HepG2 (cell line): Measurements from ENCODE around the gene BBS1.

Experiments used
- CTCF ChIP-seq: sonication (generic); formaldehyde crosslinking; IDR thresholded peaks from 2 replicates; pipeline ENCODE4 v1.5.0; 2020; ENCODE audit warnings: mild to moderate bottlenecking, missing genetic modification reagents, moderate library complexity
- GLMP ChIP-seq: sonication (generic); formaldehyde crosslinking; IDR thresholded peaks from 2 replicates; pipeline ENCODE4 v1.9.0; 2021; ENCODE audit warnings: missing genetic modification reagents, mild to moderate bottlenecking, borderline replicate concordance
- NKX3-1 ChIP-seq: sonication (generic); formaldehyde crosslinking; IDR thresholded peaks from 2 replicates; pipeline ENCODE4 v1.5.0; 2020; ENCODE audit warnings: missing genetic modification reagents
- POLR2AphosphoS5 ChIP-seq: IDR thresholded peaks from 2 replicates; pipeline ENCODE4 v1.6.1; 2012; ENCODE audit warnings: low read depth, low read length
- TCF12 ChIP-seq, 2 experiments: fragments of 450-650 bp in 1 of 2; sonication (generic) in 1 of 2; formaldehyde crosslinking in 1 of 2; IDR thresholded peaks; 2 replicates each; pipeline versions ENCODE4 v1.6.1 to v1.8.0; 2017 to 2022; ENCODE audit warnings: antibody characterized with exemption in 1 of 2, mild to moderate bottlenecking in 1 of 2, missing genetic modification reagents in 1 of 2, moderate library complexity in 1 of 2
- TCF7L2 ChIP-seq: IDR thresholded peaks from 2 replicates; pipeline ENCODE4 v1.6.1; 2011; ENCODE audit warnings: mild to moderate bottlenecking, low read depth, low read length, moderate library complexity
- ZBTB1 ChIP-seq: sonication (generic); formaldehyde crosslinking; IDR thresholded peaks from 2 replicates; pipeline ENCODE4 v1.4.0; 2020; ENCODE audit warnings: missing genetic modification reagents, borderline replicate concordance
- ZFP37 ChIP-seq: sonication (generic); formaldehyde crosslinking; IDR thresholded peaks from 2 replicates; pipeline ENCODE4 v1.4.0; 2020; ENCODE audit warnings: missing genetic modification reagents, borderline replicate concordance

GRCh38 chr11:66547662-66548009 lies 37.2 kb downstream of the BBS1 start:
- TF ChIP-seq POLR2AphosphoS5 (no peak), TCF7L2 (no peak), ZFP37 (CRISPR knock-in tag) (no peak), TCF12 (IDR thresholded peaks at IDR 0.05) (no peak), TCF12 (CRISPR knock-in tag; IDR thresholded peaks at IDR 0.05) (no peak), ZBTB1 (no peak), NKX3-1 (CRISPR knock-in tag) (no peak), CTCF (CRISPR knock-in tag) (no peak), GLMP (CRISPR knock-in tag) (no peak)
